Activated CD4-positive, CD25-positive, alpha-beta regulatory T cell treated with anti-CD3 and anti-CD28 coated beads, Interleukin-2, amount 50 U/mL, for 16 hours (primary cell): Measurements from ENCODE around the gene TNRC18.
"Not testable (repeated sequence)": the region's sequence is repeated elsewhere in the genome, so short reads cannot be mapped to it uniquely, and the experiment has no call there.

Source experiments
- DNase-seq: peaks from one replicate; pipeline ENCODE4 v3.0.0-alpha.2; 2020; ENCODE audit warnings: low read depth, low spot score

TNRC18 gene

DNA sequence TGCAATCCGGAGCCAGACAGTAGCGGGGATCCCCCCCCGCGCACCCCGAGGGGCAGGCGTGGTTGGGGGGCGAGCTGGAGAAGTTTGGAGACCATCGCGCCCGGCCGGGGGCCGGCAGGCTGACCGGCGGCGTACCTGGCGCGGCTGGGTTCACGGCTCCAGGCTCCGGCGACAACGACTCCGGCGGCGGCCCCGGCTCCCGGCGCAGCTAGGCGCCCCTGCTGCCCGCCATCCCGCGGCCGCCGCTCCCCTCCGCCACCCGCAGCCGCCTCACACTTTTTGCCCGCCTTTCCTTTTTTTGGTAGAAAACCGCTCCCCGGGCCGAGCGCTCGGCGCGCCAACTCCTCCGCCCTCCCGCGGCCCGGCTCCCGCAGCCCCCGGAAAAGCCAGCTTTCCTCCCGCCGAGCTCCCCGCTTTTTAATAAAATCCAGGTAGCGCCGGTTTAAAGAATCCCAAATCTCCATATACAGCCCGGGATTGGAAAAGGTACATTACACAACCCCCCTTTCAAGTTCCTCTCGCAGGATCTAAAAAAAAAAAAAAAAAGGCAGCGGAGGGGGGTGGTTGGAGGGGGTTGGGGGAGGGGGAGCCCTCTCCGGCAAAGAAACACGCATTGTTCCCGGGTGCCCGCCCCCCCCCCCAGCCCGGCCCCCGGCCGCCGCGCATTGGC lies at the start of gene TNRC18:
TNRC18 (minus strand) TSS at position 529 of the 670 bp plus-strand sequence. CDS start 2,588 bp downstream, outside the sequence.
- no peak for DNase-seq

GRCh38 chr7:5472432-5473315 lies 49.0 kb upstream of the TNRC18 start:
- DNase-seq: no peak

DNA sequence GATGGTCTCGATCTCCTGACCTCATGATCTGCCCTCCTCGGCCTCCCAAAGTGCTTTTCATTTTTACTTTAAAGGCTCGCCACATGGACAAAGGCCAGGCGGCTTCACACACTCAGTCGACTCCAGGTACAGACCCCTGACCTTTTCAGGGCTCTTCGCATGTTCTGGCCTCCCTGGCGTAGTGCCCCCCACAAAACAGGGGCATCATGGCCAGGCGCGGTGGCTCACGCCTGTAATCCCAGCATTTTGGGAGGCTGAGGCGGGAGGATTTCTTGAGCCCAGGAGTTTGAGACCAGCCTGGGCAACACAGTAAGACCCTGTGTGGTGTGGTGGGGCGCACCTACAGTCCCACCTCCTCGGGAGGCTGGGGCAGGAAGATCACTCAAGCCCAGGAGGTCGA lies 48.0 kb upstream of the TNRC18 start:
- not testable (repeated sequence) for DNase-seq

DNA sequence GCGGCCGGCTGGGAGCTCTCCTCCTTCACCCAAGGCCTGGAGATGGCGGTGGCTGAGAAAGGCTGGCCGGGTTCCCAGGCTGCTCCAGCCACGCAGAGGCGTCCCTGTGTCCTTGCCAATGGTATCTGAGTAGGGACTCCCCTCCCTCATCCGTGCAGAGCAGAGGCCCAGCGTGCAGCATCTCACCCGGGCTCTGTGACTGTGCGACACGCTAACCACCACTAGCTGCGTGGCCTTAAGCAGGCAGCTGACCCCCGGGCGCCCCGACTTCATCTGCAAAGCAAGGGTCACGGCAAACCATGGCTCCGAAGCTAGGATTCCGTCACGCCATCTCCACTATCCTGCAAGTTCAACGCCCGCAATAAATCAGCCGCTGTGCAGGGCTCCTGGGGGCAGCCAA lies 47.2 kb upstream of the TNRC18 start:
- no peak for DNase-seq

DNA sequence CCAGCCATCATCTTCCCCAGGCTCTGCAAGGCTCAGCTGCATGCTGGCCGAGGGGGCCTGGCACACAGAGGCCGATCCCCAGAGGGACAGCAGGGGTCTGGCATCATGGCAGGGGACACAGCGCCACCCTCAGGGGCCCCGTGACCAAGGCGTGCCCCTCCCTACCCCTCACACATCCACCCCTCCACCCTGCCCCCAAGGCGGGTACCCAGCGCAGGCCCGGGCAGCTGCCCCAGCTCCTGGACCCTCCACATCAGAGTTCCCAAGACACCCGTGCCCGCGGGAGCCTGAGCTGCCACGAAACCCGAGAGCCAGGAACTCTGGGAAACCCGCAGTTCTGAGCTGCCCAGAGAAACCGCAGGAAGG lies 46.5 kb upstream of the TNRC18 start:
- no peak for DNase-seq

DNA sequence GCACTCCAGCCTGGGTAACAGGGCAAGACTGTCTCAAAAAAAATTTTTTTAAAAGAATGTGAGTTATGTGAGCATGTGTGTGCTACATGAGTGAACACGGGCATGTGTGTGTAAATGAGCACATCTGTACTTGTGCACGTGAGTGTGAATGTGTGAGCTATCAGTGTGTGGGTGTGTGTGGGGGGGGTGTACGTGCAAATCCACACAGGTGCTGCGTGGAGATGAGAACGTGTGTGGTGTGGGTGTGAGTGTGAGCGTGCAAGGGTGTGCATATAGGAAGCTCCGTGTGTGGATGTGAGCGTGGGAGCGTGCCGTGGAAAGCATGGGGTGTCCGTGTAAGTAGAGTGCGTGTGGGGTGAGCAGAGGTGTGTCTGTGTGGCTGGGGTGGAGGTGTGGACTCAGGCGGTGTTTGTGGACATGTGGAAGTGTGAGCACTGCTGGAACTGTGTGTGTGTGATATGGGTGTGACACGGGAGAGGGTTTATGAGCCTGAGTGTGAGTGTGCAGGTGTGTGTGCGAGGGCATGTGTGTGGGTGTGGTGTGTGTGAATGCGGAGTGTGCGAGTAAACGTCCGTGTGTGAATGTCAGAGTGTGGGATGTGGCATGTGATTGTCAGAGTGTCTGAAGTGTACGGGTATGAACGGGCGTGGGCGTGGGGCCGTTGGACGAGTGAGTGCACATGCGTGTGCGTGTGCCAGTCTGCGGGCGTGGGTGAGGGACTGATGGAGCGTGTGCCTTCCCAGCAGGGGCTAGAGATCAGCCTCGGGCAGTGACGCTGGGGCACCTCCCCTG lies 45.9 kb upstream of the TNRC18 start:
- DNase-seq: no peak

- no peak for DNase-seq
Observed at GRCh38 chr7:5467645-5468044, 44.0 kb upstream of the TNRC18 start.

DNA sequence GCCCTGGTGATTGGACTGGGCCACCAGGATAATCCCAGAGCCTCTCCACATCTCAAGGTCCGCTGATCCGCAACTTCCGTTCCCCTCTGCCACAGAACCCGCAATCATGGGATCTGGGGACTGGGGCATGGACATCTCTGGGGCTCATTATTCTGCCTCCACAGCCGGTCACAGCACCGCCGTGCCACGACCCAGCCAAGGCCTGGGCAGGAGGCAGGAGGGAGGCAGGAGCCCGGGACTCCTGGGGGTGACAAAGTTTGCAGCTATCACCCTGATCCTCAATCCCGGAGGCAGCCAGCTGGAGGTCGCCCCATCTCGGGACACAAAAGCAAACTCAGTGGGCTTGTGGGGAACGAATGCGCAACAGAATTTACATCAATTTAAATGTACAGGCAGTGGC lies 42.9 kb upstream of the TNRC18 start:
- no peak for DNase-seq

DNA sequence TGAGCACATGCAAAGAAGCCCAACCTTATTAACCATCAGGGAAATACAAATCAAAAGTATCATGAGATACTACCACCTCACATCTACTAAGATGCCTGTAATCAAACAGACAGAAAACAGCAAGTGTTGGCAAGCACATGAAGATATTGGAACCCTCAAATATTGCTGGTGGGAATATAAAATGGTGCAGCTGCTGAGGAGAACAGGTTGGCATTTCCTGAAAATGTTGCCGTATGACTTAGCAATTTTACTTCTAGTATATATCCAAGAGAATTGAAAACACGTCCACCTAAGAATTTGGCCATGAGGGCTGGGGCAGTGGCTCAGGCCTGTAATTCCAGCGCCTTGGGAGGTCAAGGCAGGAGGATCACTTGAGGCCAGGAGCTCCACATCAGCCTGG lies 39.4 kb upstream of the TNRC18 start:
- no peak for DNase-seq

- no peak for DNase-seq
Observed at GRCh38 chr7:5462216-5462615, 38.6 kb upstream of the TNRC18 start.

- DNase-seq: no peak
Observed at GRCh38 chr7:5458921-5459480, 35.4 kb upstream of the TNRC18 start.

- no peak for DNase-seq
Observed at GRCh38 chr7:5457245-5457735, 33.7 kb upstream of the TNRC18 start.

DNA sequence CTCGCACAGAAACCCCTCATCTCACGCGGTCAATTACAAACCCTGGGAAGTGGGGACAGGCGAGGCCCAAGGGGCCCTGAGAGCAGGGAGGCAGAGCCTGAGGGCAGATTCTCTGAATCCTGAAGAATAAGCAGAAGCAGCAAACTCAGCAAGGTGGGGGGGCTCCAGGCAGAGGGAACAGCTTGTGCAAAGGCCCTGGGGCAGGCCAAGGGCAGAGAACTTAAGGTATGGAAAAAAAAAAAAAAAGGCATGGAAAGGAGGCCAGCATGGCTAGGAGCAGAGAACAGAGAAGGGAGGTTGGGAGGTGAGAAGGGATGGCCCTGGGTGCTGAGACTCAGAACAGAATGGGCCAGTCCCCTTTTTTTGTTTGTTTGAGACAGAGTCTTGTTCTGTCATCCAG lies 32.8 kb upstream of the TNRC18 start:
- no peak for DNase-seq

GRCh38 chr7:5455581-5456219 lies 32.1 kb upstream of the TNRC18 start:
- no peak for DNase-seq

DNA sequence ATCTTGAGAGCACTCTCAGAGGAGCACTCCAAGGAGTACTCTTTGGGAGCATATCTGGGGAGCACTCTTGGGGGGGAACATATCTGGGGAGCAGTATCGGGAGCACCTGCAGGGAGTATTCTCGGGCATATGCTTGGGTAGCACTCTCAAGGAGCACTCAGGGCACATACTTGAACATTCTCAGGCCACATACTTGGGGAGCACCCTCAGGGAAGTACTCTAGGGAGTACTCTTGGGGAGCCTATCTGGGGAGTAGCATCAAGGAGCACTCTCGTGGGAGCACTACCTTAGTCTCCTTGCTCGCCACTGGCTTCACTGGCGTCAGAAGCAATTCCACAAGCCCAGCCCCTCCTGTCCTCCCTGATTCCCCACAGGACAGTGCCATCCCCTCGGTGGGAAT lies 31.5 kb upstream of the TNRC18 start:
- no peak for DNase-seq

DNA sequence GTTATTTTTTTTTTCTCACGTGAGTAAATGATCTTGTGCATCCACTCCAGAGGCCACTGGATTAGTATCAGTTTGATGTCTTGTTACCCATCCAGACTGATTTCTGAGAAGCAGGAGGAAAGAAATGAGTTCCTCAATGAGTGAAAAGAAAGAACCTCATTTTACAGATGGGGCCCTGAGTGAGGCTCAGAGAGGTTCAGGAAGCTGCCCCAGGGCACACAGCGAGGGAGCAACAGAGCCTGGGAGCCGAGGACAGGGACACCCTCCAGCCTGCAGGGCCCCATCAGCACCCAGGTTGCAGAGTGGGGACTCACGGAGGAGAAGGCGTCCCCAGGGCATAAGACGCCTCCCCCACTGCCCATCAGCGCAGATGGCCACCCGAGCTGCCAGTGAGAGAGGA lies 30.9 kb upstream of the TNRC18 start:
- no peak for DNase-seq

GRCh38 chr7:5453566-5454075 lies 30.0 kb upstream of the TNRC18 start:
- no peak for DNase-seq

DNA sequence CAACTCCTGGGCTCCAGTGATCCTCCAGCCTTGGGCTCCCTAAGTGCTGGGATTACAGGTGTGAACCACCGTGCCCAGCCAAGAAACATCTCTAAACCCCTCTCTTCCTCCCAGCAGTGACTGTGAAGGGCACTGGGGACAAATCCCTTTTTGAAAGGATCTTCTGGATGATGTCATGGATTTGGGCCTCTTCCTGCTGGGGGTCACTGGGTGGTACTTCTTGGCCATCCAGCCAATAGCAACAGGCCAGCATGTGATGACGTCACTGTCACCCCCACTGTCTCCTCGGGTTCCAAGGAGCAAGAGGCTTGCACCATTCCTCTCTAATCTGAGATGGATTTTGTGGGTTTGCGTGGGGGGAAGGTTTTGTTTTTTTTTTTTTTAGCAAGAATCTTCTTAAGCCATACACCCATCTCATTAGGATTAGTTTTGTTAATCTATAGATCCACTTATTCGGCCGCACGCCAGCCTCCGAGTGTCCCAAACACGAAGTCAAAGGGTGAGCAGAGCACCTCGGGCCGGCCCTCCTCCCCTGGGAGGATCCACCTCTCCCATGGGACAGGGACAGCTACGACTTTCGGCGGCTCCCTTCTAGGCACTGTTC lies 29.4 kb upstream of the TNRC18 start:
- DNase-seq: no peak

GRCh38 chr7:5452470-5452899 lies 28.9 kb upstream of the TNRC18 start:
- no peak for DNase-seq

- no peak for DNase-seq
Observed at GRCh38 chr7:5451391-5451790, 27.8 kb upstream of the TNRC18 start.
